Left ventricle myocardium inferior (tissue), 1 donor: Measurements from ENCODE around the gene TM7SF3. TPM values are rescaled to one million over a fixed set of nuclear protein-coding genes. Genes with fewer than 3 reads are reported as not detected.
A peak's percentile ranks its signal among the peaks of the same experiment; 100 is the strongest.

Experiments used
- DNase-seq: peaks from one replicate; pipeline ENCODE4 v3.0.0-alpha.2; 2020
- H3K27ac ChIP-seq: fragments of 200-600 bp; replicated peaks from 2 replicates; pipeline ENCODE4 v1.8.0; 2021
- H3K27me3 ChIP-seq: fragments of 200-600 bp; 2 replicates; pipeline ENCODE4 v1.8.0; 2021; ENCODE audit warnings: low read depth
- H3K36me3 ChIP-seq: fragments of 200-600 bp; 2 replicates; pipeline ENCODE4 v1.8.0; 2021
- H3K4me1 ChIP-seq: fragments of 200-600 bp; 2 replicates; pipeline ENCODE4 v1.8.0; 2021
- H3K4me3 ChIP-seq: fragments of 200-600 bp; 2 replicates; pipeline ENCODE4 v1.8.0; 2021; ENCODE audit warnings: mild to moderate bottlenecking, moderate library complexity
- H3K9me3 ChIP-seq: fragments of 200-600 bp; replicated peaks from 2 replicates; pipeline ENCODE4 v1.8.0; 2021
- intact Hi-C: fragments of 100-400 bp; cut with micrococcal nuclease; formaldehyde crosslinking; loops from one replicate; pipeline ENCODE4 v1.11.0; 2022
- long read RNA-seq: library from polyadenylated mRNA; unstranded; transcript quantifications from one replicate; pipeline ENCODE4 v2.0.0, GENCODE V29; 2021
- total RNA-seq: library from RNA; stranded (reverse); fragmentation: NEBNext Ultra II Directional; extraction: Animal tissue kit (Norgen Biotek cat#: 25700); gene quantifications from one replicate; pipeline ENCODE4 v1.2.1, GENCODE V29; 2021
- TF ChIP-seq, protein P1 (sequence below): fragments of 200-600 bp; IDR thresholded peaks from 2 replicates; pipeline ENCODE4 v1.8.0; 2021; ENCODE audit warnings: antibody characterized with exemption, mild to moderate bottlenecking, borderline replicate concordance
- donor health status: DM: no; HTN: yes; CAD: no; lungs with severe emphysema.

Gene TM7SF3, protein sequence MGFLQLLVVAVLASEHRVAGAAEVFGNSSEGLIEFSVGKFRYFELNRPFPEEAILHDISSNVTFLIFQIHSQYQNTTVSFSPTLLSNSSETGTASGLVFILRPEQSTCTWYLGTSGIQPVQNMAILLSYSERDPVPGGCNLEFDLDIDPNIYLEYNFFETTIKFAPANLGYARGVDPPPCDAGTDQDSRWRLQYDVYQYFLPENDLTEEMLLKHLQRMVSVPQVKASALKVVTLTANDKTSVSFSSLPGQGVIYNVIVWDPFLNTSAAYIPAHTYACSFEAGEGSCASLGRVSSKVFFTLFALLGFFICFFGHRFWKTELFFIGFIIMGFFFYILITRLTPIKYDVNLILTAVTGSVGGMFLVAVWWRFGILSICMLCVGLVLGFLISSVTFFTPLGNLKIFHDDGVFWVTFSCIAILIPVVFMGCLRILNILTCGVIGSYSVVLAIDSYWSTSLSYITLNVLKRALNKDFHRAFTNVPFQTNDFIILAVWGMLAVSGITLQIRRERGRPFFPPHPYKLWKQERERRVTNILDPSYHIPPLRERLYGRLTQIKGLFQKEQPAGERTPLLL
- total RNA-seq, result 23.2 TPM
- long read RNA-seq, transcript TM7SF3-201 (12 exons, 2,709 nt), result major isoform, 28 of 50 reads
- long read RNA-seq, partial matches to known transcripts, result 6 of 50 reads
- long read RNA-seq, other reads (novel, unspliced or antisense), result 16 of 50 reads

DNA sequence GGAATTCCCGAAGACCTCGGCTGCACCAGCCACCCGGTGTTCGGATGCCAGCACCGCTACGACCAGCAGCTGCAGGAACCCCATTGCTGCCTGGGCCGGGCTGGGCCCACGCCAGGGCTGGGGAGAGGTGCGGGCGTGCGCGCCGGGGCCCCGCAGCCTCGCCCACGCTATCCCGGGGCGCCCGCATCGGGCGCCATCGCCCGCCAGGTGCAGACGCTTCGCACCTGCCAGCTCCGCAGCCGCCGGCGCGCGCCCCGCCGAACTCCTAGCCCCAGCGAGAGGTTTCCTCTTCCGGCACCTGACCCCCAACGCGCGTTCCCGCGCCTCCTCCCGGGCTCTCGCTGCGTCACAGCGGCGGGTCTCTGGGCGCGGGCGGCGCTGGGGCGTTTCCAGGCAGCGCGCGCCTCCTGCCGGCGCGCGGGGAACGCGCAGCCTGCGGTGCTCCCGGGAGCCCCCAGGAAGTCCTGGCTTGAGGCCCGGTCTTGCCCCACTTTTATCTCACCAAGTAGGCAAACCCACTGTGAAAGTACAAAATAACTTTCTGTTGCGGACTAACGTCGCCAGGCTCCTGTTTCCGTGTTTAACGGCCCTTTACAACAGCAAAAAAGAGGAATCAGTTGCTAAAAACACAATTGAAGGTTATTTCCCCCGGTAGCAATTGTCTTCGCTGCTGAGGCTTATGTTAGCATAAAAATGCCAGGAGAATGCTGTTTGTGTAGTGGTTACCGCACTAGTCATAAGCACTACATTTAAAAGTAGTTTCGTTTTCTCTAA, at the start of gene TM7SF3:
TSS of gene TM7SF3 (minus strand) at position 300 of the 774 bp plus-strand sequence. CDS start at position 84, 216 bp downstream.
- intact Hi-C loops, result no loop called here
- no peaks in the 10 kb centered on the region for H3K9me3 ChIP-seq
- peaks cover 48% of the 10 kb centered on the region for H3K4me1 ChIP-seq
- no peaks in the 10 kb centered on the region for H3K36me3 ChIP-seq
- peak within 1 kb of the TSS; percentile 73 for H3K4me3 ChIP-seq
- peak; percentile 92 for DNase-seq
- H3K27me3 ChIP-seq, result no peaks in the 10 kb centered on the region
- TF ChIP-seq, protein P1, sequence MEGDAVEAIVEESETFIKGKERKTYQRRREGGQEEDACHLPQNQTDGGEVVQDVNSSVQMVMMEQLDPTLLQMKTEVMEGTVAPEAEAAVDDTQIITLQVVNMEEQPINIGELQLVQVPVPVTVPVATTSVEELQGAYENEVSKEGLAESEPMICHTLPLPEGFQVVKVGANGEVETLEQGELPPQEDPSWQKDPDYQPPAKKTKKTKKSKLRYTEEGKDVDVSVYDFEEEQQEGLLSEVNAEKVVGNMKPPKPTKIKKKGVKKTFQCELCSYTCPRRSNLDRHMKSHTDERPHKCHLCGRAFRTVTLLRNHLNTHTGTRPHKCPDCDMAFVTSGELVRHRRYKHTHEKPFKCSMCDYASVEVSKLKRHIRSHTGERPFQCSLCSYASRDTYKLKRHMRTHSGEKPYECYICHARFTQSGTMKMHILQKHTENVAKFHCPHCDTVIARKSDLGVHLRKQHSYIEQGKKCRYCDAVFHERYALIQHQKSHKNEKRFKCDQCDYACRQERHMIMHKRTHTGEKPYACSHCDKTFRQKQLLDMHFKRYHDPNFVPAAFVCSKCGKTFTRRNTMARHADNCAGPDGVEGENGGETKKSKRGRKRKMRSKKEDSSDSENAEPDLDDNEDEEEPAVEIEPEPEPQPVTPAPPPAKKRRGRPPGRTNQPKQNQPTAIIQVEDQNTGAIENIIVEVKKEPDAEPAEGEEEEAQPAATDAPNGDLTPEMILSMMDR, result peak; percentile 99
- H3K27ac ChIP-seq, result peak within 1 kb of the TSS; percentile 93

DNA sequence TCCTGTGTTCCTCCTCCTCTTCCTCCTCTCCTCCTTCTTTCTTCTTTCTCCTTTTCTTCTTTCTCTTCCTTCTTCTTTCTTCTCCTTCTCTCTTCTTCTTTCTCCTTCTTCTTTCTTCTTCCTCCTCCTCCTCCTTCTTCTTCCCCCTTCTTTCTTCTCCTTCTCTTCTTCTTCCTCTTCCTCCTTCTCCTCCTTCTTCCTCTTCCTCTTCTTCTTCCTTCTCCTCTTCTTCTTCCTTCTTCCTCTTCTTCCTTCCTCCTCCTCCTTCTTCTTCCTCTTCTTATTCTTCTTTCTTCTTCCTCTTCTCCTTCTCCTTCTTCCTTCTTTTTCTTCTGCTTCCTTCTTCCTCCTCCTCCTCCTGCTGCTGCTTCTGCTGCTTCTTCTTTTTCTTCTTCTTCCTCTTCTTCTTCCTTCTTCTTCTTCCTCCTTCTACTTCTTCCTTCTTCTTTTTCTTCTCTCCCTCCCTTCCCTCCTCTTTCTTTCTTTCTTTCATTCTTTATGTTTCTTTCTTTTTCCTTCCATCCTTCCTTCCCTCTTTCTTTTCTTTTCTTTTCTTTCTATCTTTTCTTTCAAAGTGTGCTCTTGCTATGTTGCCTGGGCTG, 49.2 kb upstream of the TM7SF3 start:
- no peak for DNase-seq
- Histone ChIP-seq H3K9me3 (no peaks in the 10 kb centered on the region), H3K4me1 (no peaks in the 10 kb centered on the region), H3K4me3 (no peak overlapping the region), H3K27ac (no peak overlapping the region), H3K27me3 (no peaks in the 10 kb centered on the region), H3K36me3 (no peaks in the 10 kb centered on the region)
- TF ChIP-seq, protein P1, result no peak
- intact Hi-C loops, result no loop called here

DNA sequence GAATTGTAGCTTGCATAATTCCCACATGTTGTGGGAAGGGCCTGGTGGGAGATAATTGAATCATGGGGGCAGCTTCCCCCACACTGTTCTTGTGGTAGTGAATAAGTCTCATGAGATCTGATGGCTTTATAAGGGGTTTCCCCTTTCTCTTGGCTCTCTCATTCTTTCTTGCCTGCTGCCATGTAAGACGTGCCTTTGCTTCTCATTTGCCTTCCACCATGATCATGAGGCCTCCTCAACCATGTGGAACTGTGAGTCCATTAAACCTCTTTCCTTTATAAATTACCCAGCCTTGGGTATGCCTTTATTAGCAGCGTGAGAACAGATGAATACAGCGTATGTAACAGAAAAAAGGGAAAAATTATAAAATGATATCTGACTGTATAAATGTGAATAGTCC, 47.1 kb upstream of the TM7SF3 start:
- Histone ChIP-seq H3K4me3 (no peak overlapping the region), H3K9me3 (no peaks in the 10 kb centered on the region), H3K4me1 (no peaks in the 10 kb centered on the region), H3K27me3 (no peaks in the 10 kb centered on the region), H3K36me3 (no peaks in the 10 kb centered on the region), H3K27ac (no peak overlapping the region)
- DNase-seq, result no peak
- intact Hi-C loops, result no loop called here
- TF ChIP-seq, protein P1, result no peak

DNA sequence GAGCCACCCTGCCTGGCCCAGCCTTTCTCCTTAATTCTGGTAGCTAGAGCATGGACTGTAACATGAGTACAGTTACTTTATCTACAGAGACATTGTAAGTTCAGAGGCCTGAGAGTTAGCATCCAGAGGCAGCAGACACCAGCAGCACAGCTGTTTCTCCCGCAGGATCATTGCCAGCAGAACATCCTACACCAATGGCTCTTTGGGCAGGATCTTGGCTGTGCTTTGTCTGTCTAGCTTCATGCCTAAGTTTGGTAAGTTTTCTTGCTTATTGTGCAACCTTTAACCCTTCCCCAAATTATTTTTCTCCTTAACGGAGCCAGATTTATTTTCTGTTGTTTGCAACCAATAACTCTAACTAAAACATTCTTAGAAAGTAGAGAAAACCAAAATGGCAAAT, 46.6 kb upstream of the TM7SF3 start:
- DNase-seq, result no peak
- TF ChIP-seq, protein P1, result no peak
- Histone ChIP-seq H3K27me3 (no peaks in the 10 kb centered on the region), H3K9me3 (no peaks in the 10 kb centered on the region), H3K4me3 (no peak overlapping the region), H3K36me3 (no peaks in the 10 kb centered on the region), H3K4me1 (no peaks in the 10 kb centered on the region), H3K27ac (no peak overlapping the region)
- intact Hi-C loops, result no loop called here

DNA sequence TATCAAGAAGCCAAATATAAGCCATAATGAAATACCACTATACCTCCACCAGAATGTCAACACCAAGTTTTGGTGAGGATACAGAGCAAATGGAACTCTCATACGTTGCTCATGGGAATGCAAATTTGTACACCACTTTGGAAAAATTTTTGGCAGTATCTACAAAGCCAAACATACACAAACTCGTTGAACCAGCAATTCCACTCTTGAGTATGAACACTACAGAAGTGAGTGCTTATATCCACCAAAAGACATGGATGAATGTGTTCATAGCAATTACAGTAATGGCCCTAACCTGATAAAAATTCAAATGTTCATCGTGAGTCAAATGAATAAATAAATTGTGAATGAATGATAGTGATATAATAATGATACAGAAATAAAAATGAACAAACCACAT, 43.4 kb upstream of the TM7SF3 start:
- intact Hi-C loops, result no loop called here
- Histone ChIP-seq H3K9me3 (no peaks in the 10 kb centered on the region), H3K27me3 (no peaks in the 10 kb centered on the region), H3K4me1 (no peaks in the 10 kb centered on the region), H3K36me3 (no peaks in the 10 kb centered on the region), H3K27ac (no peak overlapping the region), H3K4me3 (no peak overlapping the region)
- DNase-seq, result no peak
- TF ChIP-seq, protein P1, result no peak
